ENCODE measurements around the gene NBPF11. TPM values are rescaled to one million over a fixed set of nuclear protein-coding genes. Genes with fewer than 3 reads are reported as not detected.
"Not testable (repeated sequence)": the region's sequence is repeated elsewhere in the genome, so short reads cannot be mapped to it uniquely, and the experiment has no call there.

Gene NBPF11
- total RNA-seq, 1 donor from 2014 or later, result 13.8 TPM

DNA sequence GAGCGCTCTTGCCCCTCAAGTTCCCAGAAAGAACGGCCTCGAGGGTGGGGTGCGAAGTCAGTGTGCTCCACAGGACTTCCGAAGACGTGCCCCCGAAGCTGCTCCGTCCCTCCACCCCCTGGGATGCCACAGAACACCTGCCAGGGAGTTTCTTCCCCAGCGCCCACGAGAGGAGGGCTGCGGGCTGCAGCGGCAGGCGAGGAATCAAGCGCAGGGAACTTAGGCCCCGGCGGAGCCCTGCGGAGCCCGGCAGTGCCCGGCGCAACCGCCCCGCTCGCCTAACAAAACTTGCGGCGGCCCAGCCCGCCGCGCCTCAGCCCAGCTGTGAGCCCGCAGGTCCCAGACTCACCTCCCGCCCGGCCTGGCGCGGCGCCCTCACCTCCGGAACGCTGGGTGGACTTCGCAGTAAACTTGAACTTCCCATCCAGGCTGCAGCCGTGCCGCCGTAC lies 686 bp downstream of the NBPF11 start:
- H3K27me3 ChIP-seq; DNase-seq (ENCODE audit: low spot score in 2 of 2); H3K9me3 ChIP-seq; H3K36me3 ChIP-seq; H3K4me1 ChIP-seq; intact Hi-C loops (cut with DNase I): not testable (repeated sequence)
- Histone ChIP-seq H3K4me3 (peak overlapping the region; percentile 84 to 85), H3K27ac (peak overlapping the region; percentile 56 to 81)

DNA sequence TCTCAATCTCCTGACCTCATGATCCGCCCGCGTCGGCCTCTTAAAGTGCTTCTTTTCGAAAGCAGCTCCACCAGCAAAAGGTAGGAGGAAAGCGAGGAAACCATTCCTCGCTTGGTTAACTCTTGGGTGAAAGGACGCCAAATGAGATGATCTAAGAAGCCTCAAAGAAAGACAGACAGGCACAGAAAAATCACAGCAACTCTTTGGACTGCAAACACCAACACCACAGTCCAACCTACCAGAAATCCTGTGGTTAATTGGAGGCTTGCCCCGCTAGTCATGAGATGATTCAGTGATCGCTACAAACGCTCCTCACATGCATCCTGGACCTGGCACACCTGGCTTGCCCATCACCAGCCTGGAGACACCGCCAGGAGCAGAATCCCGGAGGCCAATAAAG lies 1.1 kb downstream of the NBPF11 start:
- H3K27me3 ChIP-seq; H3K4me1 ChIP-seq; H3K36me3 ChIP-seq; DNase-seq (ENCODE audit: low spot score in 2 of 2); H3K9me3 ChIP-seq; intact Hi-C loops (cut with DNase I): not testable (repeated sequence)
- H3K4me3 ChIP-seq, result peak overlapping the region; percentile 84 to 85
- H3K27ac ChIP-seq, result peak overlapping the region; percentile 56 to 81

DNA sequence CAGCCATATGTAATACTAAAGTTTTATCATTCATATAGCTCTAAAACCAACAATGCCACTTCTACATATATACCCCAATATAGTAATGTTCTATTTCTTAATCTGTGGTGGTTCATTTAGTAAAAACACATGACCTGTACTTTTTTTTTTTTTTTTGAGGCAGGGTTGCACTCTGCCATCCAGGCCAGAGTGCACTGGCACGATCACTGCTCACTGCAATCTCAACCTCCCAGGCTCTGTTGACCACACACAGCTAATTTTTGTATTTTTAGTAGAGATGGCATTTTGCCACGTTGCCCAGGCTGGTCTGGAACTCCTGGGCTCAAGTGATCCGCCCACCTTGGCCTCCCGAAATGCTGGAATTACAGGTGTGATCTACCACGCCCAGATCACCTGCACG lies 2.1 kb downstream of the NBPF11 start:
- DNase-seq (ENCODE audit: low spot score in 2 of 2); H3K27ac ChIP-seq; H3K36me3 ChIP-seq; H3K4me3 ChIP-seq; H3K9me3 ChIP-seq; H3K4me1 ChIP-seq; H3K27me3 ChIP-seq; intact Hi-C loops (cut with DNase I): not testable (repeated sequence)

DNA sequence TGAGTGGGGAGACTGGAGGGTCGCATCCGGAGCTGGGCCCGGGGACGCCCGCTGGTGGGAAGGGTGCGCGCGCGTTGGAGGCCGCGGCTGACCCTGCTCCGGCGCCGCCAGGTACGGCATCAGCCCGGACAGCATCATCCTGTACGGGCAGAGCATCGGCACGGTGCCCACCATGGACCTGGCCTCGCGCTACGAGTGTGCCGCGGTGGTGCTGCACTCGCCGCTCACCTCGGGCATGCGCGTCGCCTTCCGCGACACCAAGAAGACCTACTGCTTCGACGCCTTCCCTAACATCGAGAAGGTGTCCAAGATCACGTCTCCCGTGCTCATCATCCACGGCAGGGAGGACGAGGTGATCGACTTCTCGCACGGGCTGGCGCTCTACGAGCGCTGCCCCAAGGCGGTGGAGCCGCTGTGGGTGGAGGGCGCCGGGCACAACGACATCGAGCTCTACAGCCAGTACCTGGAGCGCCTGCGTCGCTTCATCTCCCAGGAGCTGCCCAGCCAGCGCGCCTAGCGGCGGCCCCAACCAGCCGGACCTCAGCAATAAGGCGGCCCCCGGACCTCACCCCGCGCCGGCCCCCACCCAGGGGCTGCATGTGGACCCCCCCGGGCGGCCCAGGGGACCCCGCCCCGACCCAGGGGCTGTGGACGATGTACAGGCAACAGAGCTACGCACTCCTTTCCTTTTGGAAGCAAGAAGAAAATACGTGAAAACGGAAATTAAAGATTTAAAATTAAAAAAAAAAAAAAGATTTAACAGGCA lies 2.8 kb downstream of the NBPF11 start:
- not testable (repeated sequence) for DNase-seq (ENCODE audit: low spot score in 2 of 2)

DNA sequence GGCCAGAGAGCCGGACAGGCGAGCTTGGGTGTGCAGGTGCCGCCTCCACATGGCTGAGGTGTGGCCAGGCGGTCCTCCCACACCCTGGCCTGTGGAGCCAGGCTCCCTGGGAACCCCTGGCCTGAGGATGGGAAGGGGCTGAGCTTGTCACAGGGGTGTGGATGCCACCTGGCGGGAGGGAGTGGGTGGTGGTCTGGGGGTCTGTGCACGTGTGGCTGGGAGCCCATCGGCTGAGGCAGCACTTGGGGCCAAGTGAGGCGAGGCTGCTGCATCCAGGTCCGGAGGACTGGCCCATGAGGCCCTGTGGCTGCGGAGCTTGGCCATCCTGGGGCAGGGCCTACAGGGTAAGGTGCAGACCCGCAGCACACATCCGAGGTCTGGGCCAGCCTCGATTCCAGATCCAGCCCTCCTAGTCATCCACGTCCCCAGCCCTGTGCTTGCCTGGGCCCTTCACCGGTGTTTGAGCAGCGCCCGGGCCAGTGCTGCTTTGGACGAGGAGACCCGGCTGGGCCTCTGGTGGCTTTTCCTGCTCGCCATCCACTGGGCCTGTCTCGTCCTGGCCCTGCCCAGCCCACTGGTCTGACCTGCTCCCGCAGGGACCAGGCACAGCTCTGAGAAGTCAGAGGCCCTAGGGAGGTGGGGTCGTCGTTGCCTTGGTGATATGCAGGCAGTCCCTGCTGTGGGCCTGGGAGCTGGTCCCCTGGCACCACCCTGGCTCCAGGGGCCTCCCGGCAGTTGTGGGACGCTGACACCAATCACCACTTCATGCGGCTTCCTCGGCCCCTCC lies 4.8 kb downstream of the NBPF11 start:
- H3K36me3 ChIP-seq; DNase-seq (ENCODE audit: low spot score in 2 of 2); H3K4me1 ChIP-seq; intact Hi-C loops (cut with DNase I); H3K27me3 ChIP-seq; H3K27ac ChIP-seq; H3K4me3 ChIP-seq; H3K9me3 ChIP-seq: not testable (repeated sequence)

More for the DNA sequence above, 2.8 kb downstream of the NBPF11 start:
- H3K9me3 ChIP-seq; H3K36me3 ChIP-seq; H3K27me3 ChIP-seq; intact Hi-C loops (cut with DNase I); H3K4me1 ChIP-seq; H3K4me3 ChIP-seq; H3K27ac ChIP-seq: not testable (repeated sequence)

DNA sequence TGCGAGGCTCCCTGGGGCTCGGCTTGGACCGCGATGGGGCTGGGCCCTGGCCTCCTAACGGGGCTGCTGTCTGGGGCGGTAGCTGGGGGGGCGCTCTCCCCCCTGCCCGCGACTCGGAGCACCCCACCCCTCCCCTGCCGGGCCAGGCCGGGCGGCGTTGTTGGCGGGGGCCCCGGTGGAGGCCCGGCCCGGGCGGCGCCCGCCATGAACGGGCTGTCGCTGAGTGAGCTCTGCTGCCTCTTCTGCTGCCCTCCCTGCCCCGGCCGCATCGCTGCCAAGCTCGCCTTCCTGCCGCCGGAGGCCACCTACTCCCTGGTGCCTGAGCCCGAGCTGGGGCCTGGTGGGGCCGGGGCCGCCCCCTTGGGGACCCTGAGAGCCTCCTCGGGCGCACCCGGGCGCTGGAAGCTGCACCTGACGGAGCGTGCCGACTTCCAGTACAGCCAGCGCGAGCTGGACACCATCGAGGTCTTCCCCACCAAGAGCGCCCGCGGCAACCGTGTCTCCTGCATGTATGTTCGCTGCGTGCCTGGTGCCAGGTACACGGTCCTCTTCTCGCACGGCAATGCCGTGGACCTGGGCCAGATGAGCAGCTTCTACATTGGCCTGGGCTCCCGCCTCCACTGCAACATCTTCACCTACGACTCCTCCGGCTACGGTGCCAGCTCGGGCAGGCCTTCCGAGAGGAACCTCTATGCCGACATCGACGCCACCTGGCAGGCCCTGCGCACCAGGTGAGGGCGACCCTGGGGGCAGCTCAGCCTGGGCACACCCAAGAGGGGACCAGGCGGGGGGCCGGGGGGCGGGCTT lies 5.7 kb downstream of the NBPF11 start:
- intact Hi-C loops (cut with DNase I); H3K27me3 ChIP-seq; H3K4me1 ChIP-seq; H3K9me3 ChIP-seq; H3K27ac ChIP-seq; H3K36me3 ChIP-seq; H3K4me3 ChIP-seq; DNase-seq (ENCODE audit: low spot score in 2 of 2): not testable (repeated sequence)

DNA sequence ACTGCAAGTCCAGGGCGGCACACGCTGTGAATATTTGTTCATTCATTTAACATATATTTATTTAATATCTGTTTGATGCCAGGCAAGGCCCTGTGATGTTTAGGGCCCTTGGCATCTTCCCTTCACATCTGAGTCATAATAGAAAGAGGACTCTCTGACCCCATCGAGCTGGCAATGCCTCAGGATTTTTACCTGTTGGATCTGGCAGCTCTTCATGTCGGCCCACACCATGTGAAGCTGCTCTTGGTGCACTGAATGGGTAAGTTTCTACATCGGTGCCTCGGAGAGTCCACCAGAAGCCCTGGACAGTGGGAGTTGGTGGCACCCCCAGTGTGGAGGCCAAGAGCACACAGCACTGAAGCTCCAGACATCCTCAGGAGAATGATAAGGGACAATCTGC lies 8.9 kb downstream of the NBPF11 start:
- intact Hi-C loops (cut with DNase I); DNase-seq (ENCODE audit: low spot score in 2 of 2); H3K27me3 ChIP-seq; H3K4me1 ChIP-seq; H3K27ac ChIP-seq; H3K4me3 ChIP-seq; H3K36me3 ChIP-seq; H3K9me3 ChIP-seq: not testable (repeated sequence)

DNA sequence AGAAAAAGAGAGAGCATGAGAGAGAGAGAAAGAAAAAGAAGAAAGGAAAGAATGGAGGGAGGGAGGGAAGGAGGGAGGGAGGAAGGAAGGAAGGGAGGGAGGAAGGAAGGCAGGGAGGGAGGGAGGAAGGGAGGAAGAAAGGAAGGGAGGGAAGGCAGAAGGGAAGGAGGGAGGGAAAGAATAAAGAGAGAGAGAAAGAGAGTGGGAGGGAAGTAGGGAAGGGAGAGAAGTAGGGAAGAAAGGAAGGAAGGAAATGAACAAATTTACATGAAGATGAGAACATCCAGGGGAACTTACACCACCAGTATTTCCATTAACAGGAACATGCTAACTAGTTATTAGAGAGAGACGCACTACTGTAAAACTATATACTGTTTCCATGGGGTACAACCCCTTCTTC lies 10.1 kb downstream of the NBPF11 start:
- intact Hi-C loops (cut with DNase I); H3K27ac ChIP-seq: not testable (repeated sequence)

DNA sequence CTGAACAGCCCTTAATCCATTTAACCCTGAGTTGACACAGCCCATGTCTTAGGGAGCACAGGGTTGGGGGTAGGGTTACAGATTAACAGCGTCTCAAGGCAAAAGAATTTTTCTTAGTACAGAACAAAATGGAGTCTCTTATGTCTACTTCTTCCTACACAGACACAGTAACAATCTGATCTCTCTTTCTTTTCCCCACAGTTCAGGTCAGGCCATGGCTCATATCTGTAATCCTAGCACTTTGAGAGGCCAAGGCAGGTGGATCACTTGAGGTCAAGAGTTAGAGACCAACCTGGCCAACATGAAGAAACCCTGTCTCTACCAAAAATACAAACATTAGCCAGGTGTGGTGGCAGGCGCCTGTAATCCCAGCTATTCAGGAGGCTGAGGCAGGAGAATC lies 13.5 kb downstream of the NBPF11 start:
- H3K4me3 ChIP-seq; DNase-seq (ENCODE audit: low spot score in 2 of 2); H3K27me3 ChIP-seq; H3K9me3 ChIP-seq; H3K27ac ChIP-seq; intact Hi-C loops (cut with DNase I); H3K36me3 ChIP-seq; H3K4me1 ChIP-seq: not testable (repeated sequence)

More for the DNA sequence above, 10.1 kb downstream of the NBPF11 start:
- DNase-seq (ENCODE audit: low spot score in 2 of 2); H3K36me3 ChIP-seq; H3K9me3 ChIP-seq; H3K4me3 ChIP-seq; H3K4me1 ChIP-seq; H3K27me3 ChIP-seq: not testable (repeated sequence)

DNA sequence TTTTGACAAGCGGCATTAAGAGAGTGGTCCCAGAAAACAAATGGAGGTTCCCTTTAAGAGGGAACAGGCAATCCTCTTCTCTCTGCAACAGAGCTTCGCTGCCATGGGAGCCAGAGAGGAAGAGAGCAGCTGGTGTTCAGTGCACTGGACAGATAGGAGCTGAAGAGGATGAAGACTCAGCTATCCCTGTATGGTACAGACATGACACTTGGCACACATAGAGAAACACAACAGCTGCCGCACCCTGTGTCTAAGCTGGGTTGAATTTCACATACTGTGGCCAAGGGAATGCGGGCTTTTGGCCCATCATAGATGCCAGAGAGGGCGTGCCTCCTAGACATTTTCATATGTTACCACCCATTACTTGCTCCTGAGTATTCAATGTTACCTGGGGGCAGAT lies 29.7 kb downstream of the NBPF11 start:
- H3K36me3 ChIP-seq; H3K4me1 ChIP-seq; H3K4me3 ChIP-seq; intact Hi-C loops (cut with DNase I); H3K27me3 ChIP-seq; H3K9me3 ChIP-seq; H3K27ac ChIP-seq; DNase-seq (ENCODE audit: low spot score in 2 of 2): not testable (repeated sequence)

DNA sequence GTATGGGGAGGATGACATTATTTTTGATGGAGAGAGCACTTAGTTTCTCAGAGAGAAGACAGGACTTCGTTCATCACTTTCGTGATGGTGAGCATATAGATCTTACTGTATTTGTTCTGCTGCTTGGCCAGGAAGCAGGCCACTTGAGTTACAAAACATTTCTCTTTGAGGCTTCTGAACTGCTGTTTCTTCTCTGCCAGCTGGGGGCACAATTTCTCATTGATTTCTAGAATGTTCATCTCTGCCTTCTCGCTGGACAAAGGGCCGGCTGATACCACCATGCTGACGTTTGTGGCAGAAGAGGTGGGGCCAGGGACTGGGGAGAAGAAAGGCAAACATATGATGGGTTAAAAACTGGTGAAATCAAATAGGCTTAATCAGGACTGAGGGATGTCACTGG lies 31.7 kb downstream of the NBPF11 start:
- H3K36me3 ChIP-seq; intact Hi-C loops (cut with DNase I); H3K9me3 ChIP-seq; H3K27me3 ChIP-seq; DNase-seq (ENCODE audit: low spot score in 2 of 2); H3K4me3 ChIP-seq; H3K4me1 ChIP-seq; H3K27ac ChIP-seq: not testable (repeated sequence)

DNA sequence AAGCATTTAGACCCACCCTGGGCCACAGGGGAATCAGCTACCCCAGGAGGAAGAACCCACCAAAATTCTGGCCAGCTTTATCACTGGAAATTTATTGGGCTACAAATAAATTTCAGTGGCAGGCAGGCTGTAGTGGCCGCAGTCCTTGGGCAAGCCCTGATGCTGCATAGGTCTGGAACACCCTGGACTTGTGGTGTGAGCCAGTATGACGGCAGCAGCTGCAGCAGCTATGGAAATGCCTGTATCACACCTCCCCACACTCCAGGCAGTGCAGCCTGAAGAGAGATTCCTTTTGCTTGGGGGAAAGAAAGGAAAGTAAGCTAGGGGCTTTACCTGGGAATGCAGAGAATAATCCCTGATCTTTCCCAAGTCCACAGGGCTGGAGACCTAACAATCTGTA lies 56.3 kb downstream of the NBPF11 start:
- H3K9me3 ChIP-seq; H3K27me3 ChIP-seq; DNase-seq (ENCODE audit: low spot score in 2 of 2); H3K4me3 ChIP-seq; H3K4me1 ChIP-seq; H3K27ac ChIP-seq; intact Hi-C loops (cut with DNase I); H3K36me3 ChIP-seq: not testable (repeated sequence)

DNA sequence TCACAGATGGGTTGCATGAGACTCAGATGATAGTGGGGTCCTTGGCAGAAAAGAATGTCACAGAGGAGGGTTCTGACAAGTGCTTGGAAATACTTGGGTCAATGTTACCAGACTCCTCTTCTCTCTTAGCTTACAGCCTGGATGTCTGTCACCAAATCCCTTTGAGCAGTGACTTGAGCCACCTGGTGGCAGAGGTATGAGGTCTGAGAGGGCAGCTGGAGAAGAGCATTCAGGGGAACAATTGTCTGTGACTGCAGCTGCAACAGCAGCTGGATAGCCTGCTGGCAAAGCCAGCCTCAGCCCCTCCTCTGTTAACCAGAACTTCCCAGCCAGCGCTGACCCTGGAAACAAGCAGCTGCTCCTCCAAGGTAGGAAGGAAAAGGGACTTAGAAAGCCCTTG lies 65.9 kb downstream of the NBPF11 start:
- H3K27ac ChIP-seq; DNase-seq (ENCODE audit: low spot score in 2 of 2); H3K4me3 ChIP-seq; intact Hi-C loops (cut with DNase I); H3K4me1 ChIP-seq; H3K27me3 ChIP-seq; H3K9me3 ChIP-seq; H3K36me3 ChIP-seq: not testable (repeated sequence)

DNA sequence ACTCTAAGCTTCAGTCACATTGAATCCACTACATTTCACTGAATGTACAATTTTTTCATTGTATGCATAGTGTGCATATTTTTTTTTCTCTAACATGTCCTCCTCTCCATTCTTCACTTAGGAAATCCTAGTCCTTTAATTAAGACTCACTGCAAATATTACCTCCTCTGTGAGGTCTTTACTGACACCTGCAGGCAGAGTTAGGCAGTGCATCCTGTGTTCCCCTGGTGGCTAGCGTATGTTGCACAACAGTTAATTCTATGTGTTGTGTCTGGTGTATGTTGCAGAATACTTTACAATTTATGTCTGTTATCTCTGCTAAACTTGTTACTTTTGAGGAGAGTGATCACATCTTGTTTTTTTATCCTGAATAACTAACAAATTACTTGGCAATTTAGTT lies 70.9 kb downstream of the NBPF11 start:
- H3K27ac ChIP-seq; H3K4me3 ChIP-seq; DNase-seq (ENCODE audit: low spot score in 2 of 2); intact Hi-C loops (cut with DNase I); H3K9me3 ChIP-seq; H3K36me3 ChIP-seq; H3K4me1 ChIP-seq; H3K27me3 ChIP-seq: not testable (repeated sequence)

Data from ascending aorta (tissue), 2 donors.